NCI-H748 (cell line): ENCODE results near the gene MRPS16.

Source experiments
- DNase-seq: peaks from one replicate; lab custom pipeline; 2025; ENCODE audit not compliant: unreplicated experiment; lab: John Stamatoyannopoulos, UW

Gene MRPS16

GRCh38 chr10:73205081-73205480 lies 47.4 kb downstream of the MRPS16 start:
- DNase-seq = no peak
